Motor neuron (in vitro differentiated cells): ENCODE measurements around the gene ZNF440. TPM values are rescaled to one million over a fixed set of nuclear protein-coding genes. Genes with fewer than 3 reads are reported as not detected.
"Not testable (repeated sequence)": the region's sequence is repeated elsewhere in the genome, so short reads cannot be mapped to it uniquely, and the experiment has no call there.

Source experiments
- ATAC-seq, 8 experiments: fragments of 200-7000 bp; cut with Tn5 transposase; replicated peaks in 6 of 8; 2 replicates each; pipeline ENCODE4 v1.8.0; 2021; ENCODE audit warnings: mild to moderate bottlenecking in 8 of 8, moderate library complexity in 8 of 8
- H3K27ac ChIP-seq, 2 donors: fragments of 250-450 bp; sonication (Bioruptor Pico); 2 replicates each; pipeline ENCODE4 v1.9.0; 2021; ENCODE audit warnings: antibody characterized with exemption in 2 of 2, mild to moderate bottlenecking in 2 of 2, moderate library complexity in 1 of 2
- H3K4me1 ChIP-seq, 2 donors: fragments of 250-450 bp; sonication (Bioruptor Pico); replicated peaks in 1 of 2; 2 replicates each; pipeline ENCODE4 v1.6.1; 2021; ENCODE audit warnings: antibody characterized with exemption in 2 of 2, mild to moderate bottlenecking in 2 of 2, moderate library complexity in 1 of 2
- H3K4me3 ChIP-seq, 5 donors: fragments of 250-450 bp; sonication (Bioruptor Pico); 2 replicates each; pipeline ENCODE4 v1.9.0; 2021; ENCODE audit warnings: antibody characterized with exemption in 5 of 5, mild to moderate bottlenecking in 5 of 5, moderate library complexity in 4 of 5
- WGBS, 10 experiments: fragments of 450-650 bp; shearing (Covaris generic); methylation state at CpG; one replicate each; pipeline ENCODE4 v1.0.0; 2022; 5-methylcytosine and 5-hydroxymethylcytosine counted together
- in situ Hi-C, 9 experiments: fragments of 400-800 bp; cut with MboI; loops; one replicate each; pipeline ENCODE4 v1.15.0; 2021; ENCODE audit warnings: low sequenced_read_pairs in 9 of 9, low pct_unique_long_range_greater_than_20kb in 2 of 9; ENCODE audit not compliant: unreplicated experiment in 9 of 9
- total RNA-seq, 8 experiments: library from RNA; unstranded; fragments of 300-600 nt; gene quantifications; 2 replicates each; pipeline versions ENCODE4 v1.2.3 to v1.2.4, GENCODE V29; 2022

The ZNF440 gene
- total RNA-seq, 8 experiments from 2014 or later, result 7.2 to 20.1 (median 15.9) TPM

GRCh38 chr19:11797491-11797890 is 16.6 kb upstream of the ZNF440 start:
- H3K4me1 ChIP-seq, result peaks cover 0 to 11% of the 10 kb centered on the region in 2 donors
- H3K27ac ChIP-seq, result no peak overlapping the region
- ATAC-seq, result peak; percentile 59 to 80 (median 62)
- in situ Hi-C loops, result no loop called here
- 0 to 80% (median 24%) methylated on average over 1 to 3 of the region's 8 CpGs; no CpG with 5 or more reads in 4 of the 10 experiments for WGBS, 10 experiments
- peak overlapping the region in 4 of 5 donors; percentile 6 to 89 (median 47) for H3K4me3 ChIP-seq

- peak; percentile 92 to 99 (median 98) for ATAC-seq
- H3K27ac ChIP-seq, result peak within 1 kb of the TSS; percentile 84 to 90
- in situ Hi-C loops, result no loop called here
- WGBS, 10 experiments, result 0 to 5% (median 0%) methylated on average over 2 to 17 of the region's 56 CpGs
- H3K4me1 ChIP-seq, result peaks cover 0 to 11% of the 10 kb centered on the region in 2 donors
- H3K4me3 ChIP-seq, result peak within 1 kb of the TSS; percentile 45 to 89 (median 69)
These were observed 15.4 kb upstream of the ZNF440 start, which contains the start of gene ZNF491 for GRCh38 chr19:11798391-11799330. Gene ZNF491, plus strand, starts transcription at chr19:11798523. Its CDS starts 7,431 bp downstream, at chr19:11805954.

- WGBS, 10 experiments, result 29 to 100% (median 84%) methylated on average over 1 to 11 of the region's 11 CpGs
- no peak overlapping the region for H3K27ac ChIP-seq
- in situ Hi-C loops, result no loop called here
- no peak overlapping the region for H3K4me3 ChIP-seq
- no peak for ATAC-seq
- no peaks in the 10 kb centered on the region for H3K4me1 ChIP-seq
These were observed 7.5 kb upstream of the ZNF440 start for GRCh38 chr19:11806354-11807098.

- no peak overlapping the region for H3K27ac ChIP-seq
- no peak overlapping the region for H3K4me3 ChIP-seq
- in situ Hi-C loops, result no loop called here
- whole genome bisulfite sequencing, 10 experiments, result 0 to 100% (median 88%) methylated on average over 1 to 2 of the region's 2 CpGs; no CpG with 5 or more reads in 2 of the 10 experiments
- H3K4me1 ChIP-seq, result no peaks in the 10 kb centered on the region
- ATAC-seq, result no peak
These were observed 7.0 kb upstream of the ZNF440 start for GRCh38 chr19:11807099-11807380.

GRCh38 chr19:11813703-11814028 is 407 bp upstream of the ZNF440 start:
- ATAC-seq, result peak; percentile 35 to 71 (median 68)
- peak overlapping the region; percentile 54 to 93 for H3K27ac ChIP-seq
- H3K4me1 ChIP-seq, result peaks cover 0 to 3% of the 10 kb centered on the region in 2 donors
- peak overlapping the region; percentile 53 to 82 (median 70) for H3K4me3 ChIP-seq
- in situ Hi-C loops, result no loop called here
- 0 to 20% (median 0%) methylated on average over 1 to 5 of the region's 6 CpGs; no CpG with 5 or more reads in 3 of the 10 experiments for WGBS, 10 experiments

GRCh38 chr19:11814700-11815035 is 595 bp downstream of the ZNF440 start:
- peak overlapping the region; percentile 83 to 93 for H3K27ac ChIP-seq
- in situ Hi-C loops, result no loop called here
- 0% methylated on average over 2 of the region's 13 CpGs; no CpG with 5 or more reads in 9 of the 10 experiments for WGBS, 10 experiments
- H3K4me1 ChIP-seq, result peaks cover 0 to 3% of the 10 kb centered on the region in 2 donors
- ATAC-seq, result peak in 3 of 8 experiments; percentile 6 to 21 (median 9)
- peak overlapping the region; percentile 53 to 82 (median 70) for H3K4me3 ChIP-seq

- Histone ChIP-seq H3K27ac (no peak overlapping the region), H3K4me3 (no peak overlapping the region), H3K4me1 (no peaks in the 10 kb centered on the region)
- WGBS, 10 experiments, result 58 to 100% (median 100%) methylated on average over 1 to 2 of the region's 5 CpGs; no CpG with 5 or more reads in 4 of the 10 experiments
- in situ Hi-C loops, result no loop called here
- ATAC-seq, result peak in 5 of 8 experiments; percentile 54 to 98 (median 82)
These were observed 7.5 kb downstream of the ZNF440 start for GRCh38 chr19:11821474-11822109.

GRCh38 chr19:11828957-11829876 is 15.1 kb downstream of the ZNF440 start:
- H3K4me3 ChIP-seq, H3K4me1 ChIP-seq, ATAC-seq, H3K27ac ChIP-seq, in situ Hi-C loops: not testable (repeated sequence)
- 86 to 100% (median 93%) methylated on average over 1 to 5 of the region's 7 CpGs; no CpG with 5 or more reads in 3 of the 10 experiments for WGBS, 10 experiments

GRCh38 chr19:11832253-11832912 is 18.3 kb downstream of the ZNF440 start:
- 89 to 100% (median 92%) methylated on average over 1 to 7 of the region's 8 CpGs; no CpG with 5 or more reads in 1 of the 10 experiments for WGBS, 10 experiments
- H3K4me1 ChIP-seq, result no peaks in the 10 kb centered on the region
- no peak overlapping the region for H3K27ac ChIP-seq
- in situ Hi-C loops, result no loop called here
- H3K4me3 ChIP-seq, result no peak overlapping the region
- no peak for ATAC-seq

- in situ Hi-C loops, result no loop called here
- WGBS, 10 experiments, result 84 to 100% (median 100%) methylated on average over 1 to 2 of the region's 2 CpGs; no CpG with 5 or more reads in 5 of the 10 experiments
- ATAC-seq, result no peak
- H3K4me1 ChIP-seq, result no peaks in the 10 kb centered on the region
- H3K27ac ChIP-seq, result no peak overlapping the region
- no peak overlapping the region for H3K4me3 ChIP-seq
These were observed 19.5 kb downstream of the ZNF440 start for GRCh38 chr19:11833541-11833940.

GRCh38 chr19:11835626-11836066 is 21.6 kb downstream of the ZNF440 start:
- H3K4me3 ChIP-seq, in situ Hi-C loops, H3K27ac ChIP-seq, H3K4me1 ChIP-seq: not testable (repeated sequence)
- 40 to 100% (median 89%) methylated on average over 1 to 2 of the region's 2 CpGs; no CpG with 5 or more reads in 4 of the 10 experiments for WGBS, 10 experiments
- peak in 2 of 8 experiments; percentile 99 to 100 for ATAC-seq
